ENCODE data around the gene EIF4EBP3.

EIF4EBP3 gene

GRCh38 chr5:140547508-140548299 is at the start of gene EIF4EBP3:
Gene EIF4EBP3, plus strand, starts transcription at chr5:140547662. Its CDS starts 76 bp downstream, at chr5:140547738.
- no peak for DNase-seq

DNA sequence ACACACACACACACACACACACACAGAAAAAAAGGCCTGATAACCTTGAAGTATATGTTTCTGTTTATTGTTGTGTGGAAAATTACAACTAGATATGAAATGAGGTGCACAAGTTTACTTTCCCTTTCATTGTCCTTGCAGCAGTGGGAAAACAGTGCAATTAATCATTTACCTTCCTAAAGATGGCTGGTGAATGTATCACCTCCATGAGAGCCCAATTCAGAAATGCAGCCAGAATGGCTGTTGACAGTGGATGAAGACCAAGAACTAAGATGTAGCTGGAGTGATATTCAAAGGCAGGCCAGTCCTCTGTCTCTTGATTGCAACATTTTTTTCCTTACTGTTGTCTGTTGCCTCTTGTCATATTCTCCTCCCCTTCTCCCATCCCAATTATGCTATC is 49.6 kb upstream of the EIF4EBP3 start:
- DNase-seq = no peak

DNA sequence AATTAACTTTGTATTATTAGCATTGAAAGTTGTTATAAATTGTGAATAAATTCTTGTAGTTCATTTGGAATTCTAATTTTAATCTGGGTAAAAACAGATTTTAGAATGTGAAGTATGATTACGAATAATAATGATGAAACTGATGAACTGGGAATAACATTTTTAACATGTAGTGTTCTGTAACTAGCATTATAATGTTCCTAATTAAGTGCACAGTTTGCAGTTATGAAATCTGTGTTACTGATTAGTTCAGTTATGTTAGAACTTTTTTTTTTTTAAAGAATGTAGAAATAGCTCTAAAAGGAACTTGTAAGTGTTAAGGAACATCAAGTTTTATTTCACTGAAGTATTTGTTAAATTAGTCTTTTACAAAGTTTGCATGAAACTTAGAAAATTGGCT is 48.9 kb upstream of the EIF4EBP3 start:
- no peak for DNase-seq

DNA sequence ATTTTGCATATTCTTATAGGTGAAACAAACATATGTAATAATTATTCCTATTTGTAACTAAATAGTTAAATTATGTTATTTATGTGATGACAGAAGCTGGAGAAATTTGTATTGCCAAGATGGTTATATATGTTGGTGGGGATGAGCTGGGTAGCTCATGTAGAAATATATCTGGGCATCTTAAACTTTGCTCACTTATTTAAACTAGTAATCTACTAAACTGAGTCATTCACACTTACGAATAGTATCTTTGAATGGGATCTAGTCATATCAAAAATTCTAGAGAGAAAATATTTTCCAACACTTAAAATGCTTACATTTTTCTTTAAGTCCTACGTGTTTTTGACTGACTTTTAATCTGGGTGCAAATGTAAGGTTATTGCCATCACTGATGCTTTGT is 44.6 kb upstream of the EIF4EBP3 start:
- DNase-seq = no peak

DNA sequence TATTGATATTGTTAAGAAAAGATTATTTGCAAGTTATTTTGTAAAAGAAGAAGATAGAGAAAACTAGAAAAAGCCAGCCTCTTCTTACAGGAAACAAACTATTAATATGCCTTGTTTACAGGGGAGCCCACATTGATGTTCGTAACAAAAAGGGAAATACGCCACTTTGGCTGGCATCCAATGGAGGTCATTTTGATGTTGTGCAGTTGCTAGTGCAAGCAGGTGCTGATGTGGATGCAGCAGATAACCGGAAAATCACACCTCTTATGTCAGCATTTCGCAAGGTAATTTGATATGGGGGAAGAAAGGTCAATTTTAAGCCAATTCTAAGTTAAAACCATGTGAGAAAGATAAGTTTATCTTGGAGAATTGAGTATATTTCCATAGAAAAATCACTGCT is 37.6 kb upstream of the EIF4EBP3 start:
- DNase-seq = no peak

DNA sequence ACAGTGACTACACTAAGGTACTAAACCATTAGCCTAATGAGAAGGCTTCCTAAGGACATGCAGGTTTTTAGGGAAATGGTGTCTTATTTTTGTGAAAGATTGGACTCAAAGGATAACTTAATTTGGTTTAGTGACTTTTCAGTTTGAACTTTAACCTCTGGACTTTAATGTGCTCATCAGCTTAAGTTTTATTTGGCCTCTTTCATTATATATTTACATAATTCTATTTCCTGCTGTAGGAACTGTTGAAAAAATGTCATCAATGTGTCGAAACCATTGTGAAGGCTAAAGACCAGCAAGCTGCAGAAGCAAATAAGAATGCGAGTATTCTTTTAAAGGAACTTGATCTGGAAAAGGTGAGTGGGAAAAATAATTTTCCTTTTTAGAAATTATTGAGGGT is 34.3 kb upstream of the EIF4EBP3 start:
- DNase-seq = no peak

DNA sequence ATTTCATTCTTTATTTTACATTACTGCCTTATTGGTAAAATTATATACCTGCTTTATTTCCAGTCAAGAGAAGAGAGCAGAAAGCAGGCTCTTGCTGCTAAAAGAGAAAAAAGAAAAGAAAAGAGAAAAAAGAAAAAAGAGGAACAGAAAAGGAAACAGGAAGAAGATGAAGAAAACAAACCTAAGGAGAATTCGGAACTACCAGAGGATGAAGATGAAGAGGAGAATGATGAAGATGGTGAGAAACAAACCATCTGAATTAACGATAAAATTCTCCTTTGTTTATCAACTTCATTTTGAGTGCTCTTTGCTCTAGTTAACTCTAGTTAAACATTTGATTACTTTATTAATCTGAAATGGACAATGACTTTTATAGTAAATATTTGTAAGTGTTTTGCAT is 23.5 kb upstream of the EIF4EBP3 start:
- no peak for DNase-seq

GRCh38 chr5:140540227-140540626 is 7.2 kb upstream of the EIF4EBP3 start:
- no peak for DNase-seq

- no peak for DNase-seq
Observed at GRCh38 chr5:140542972-140543371, 4.5 kb upstream of the EIF4EBP3 start.

DNA sequence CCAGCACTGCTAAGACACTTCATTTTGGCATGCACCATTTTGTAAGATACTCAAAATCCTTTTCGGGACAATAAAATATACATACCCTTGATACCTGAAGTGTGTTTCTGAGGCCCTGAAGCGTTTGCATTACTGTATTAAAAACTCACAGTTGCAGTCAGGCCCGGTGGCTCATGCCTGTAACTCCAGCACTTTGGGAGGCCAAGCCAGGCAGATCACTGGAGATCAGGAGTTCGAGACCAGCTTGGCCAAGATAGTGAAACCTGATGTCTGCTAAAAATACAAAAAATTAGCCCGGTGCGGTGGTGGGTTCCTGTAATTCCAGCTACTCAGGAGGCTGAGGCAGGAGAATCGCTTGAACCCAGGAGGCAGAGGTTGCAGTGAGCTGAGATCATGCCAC is 2.5 kb upstream of the EIF4EBP3 start:
- DNase-seq = no peak

DNA sequence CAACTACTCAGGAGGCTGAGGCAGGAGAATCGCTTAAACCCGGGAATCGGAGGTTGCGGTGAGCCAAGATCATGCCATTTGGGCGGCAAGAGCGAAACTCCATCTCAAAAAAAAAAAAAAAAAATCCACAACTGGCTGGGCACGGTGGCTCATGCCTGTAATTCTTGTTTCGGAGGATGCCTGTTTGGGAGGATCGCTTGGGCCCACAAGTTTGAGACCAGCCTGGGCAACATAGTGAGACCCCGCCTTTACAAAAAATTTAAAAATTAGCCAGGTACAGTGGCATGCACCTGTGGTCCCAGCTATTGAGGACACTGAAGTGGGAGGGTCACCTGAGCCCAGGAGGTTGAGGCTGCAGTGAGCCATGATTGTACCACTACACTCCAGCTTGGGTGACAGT is 1.9 kb upstream of the EIF4EBP3 start:
- no peak for DNase-seq

GRCh38 chr5:140546851-140547507 is 483 bp upstream of the EIF4EBP3 start:
- DNase-seq = no peak

- DNase-seq = no peak
Observed at GRCh38 chr5:140548300-140548688, 832 bp downstream of the EIF4EBP3 start.

- no peak for DNase-seq
Observed at GRCh38 chr5:140548791-140549190, 1.3 kb downstream of the EIF4EBP3 start.

DNA sequence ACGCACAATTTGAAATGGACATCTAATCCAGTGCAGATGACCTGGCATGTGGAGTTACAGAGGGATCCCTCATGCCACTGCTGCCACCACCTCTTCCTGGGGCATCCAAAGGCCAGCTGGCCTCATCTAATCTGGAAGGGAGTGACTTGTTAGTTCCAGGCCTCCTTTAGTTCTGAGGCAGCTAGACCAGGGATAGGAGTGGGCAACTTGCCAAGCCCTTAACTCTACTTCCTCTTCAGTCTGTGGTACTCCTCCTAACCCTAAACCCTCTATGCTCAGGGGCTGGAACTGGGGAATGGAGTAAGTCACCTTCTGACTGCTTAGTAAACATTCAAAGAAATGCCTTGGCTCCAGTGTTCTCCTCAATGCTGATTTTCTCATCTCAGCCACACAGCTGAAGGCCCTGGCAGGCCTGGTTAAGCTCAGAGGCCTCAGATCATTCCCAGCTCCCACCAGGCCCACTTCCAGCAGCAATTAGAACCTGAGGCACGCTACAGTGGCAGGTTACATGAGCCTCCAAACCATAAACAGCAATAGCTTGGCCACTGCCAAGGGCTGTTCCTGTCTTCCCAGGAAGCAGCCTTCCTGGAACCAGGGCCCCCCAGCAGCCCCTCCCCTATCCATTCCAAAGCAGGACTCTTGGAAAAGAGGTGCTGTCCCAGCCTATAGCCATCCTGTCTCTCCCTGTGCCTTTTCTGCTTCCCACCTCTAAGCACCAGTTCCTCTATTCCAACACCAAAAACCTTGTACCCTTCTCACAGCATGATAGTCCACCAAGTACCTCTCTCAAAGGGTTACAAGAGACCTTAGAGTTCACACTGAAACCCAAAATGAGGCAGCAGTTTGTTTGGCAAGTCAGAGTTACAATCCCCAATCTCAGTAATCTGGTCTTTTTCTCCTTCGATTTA is 2.0 kb downstream of the EIF4EBP3 start:
- DNase-seq = no peak

DNA sequence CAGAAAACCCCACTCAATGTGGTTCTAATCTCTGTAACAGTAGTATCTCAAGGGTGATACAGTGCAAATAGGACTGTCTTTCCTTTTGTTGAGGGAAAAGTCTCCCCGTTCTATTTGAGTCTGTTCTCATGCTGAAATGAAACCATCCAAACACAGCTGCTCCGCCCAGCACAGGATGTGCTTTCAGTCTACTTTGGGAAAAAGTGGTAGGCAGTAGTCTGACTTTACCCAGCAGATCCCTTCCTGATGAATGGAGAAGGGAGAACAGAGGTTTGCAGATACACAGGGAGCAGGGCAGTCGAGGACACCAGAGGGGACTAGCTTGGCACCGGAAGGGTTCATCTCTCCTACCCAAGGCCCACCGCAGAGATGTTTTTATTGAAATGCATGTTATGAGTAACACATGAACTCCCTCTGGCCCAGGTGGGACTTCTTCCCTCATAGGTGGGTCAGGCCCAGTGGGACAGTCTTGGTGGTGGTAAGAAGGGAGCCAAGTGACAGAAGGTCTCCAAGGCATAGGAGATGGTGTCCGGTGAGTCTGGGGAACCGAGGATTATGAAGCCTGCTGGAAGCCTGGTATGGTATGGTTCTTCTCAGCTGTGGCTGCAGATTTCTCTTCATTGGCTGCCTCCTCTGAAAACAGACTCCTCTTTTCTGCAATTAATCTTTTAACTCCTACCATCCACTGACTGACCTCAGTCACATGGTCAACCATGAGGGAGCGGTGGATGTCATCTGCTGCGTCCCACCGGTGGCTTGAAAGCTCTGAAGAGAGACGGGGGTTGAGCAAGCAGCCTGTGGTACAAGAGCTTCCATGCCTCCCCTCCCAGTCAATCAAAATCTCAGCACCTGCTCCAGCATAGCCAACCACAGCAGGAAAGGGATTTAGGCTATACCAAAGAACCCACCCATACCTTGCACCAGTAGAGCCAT is 3.0 kb downstream of the EIF4EBP3 start:
- DNase-seq = no peak

GRCh38 chr5:140551872-140552271 is 4.4 kb downstream of the EIF4EBP3 start:
- DNase-seq = no peak

DNA sequence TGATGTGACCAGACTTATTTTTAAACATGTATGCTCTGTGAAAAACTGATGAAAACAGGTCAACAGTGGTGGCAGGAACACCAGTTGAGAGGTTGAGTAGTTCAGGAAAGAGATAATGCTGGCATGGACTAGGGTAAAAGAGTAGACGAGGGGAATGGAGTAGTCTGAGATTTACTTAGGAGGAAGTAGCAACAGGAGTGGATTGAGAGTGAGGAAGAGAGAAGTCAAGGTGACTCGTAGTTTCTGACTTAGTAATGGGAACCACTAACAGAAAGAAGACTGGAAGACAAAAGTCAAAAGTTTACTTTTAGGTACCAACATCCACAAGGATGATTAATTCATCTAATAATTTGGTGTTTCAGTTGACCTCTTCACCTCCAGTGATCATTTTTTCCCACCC is 6.2 kb downstream of the EIF4EBP3 start:
- DNase-seq = no peak

DNA sequence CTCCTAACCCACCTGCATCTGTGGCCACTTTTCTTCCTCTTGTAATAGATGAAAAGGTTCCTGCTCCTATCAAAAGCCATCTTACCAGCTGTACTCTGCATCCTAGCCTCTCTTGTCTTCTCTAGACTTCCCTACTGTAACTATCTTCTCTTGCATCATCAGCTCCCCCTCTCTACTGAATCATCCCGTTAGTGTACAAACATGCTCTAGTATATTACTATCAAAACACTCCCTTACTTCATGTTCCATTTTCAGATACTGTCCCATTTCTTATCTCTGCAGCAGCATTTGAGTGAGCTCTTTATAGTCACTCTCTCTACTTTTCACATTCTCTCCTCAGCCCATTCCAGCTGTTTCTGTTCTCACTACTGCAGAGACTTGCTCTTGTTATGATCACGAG is 7.0 kb downstream of the EIF4EBP3 start:
- no peak for DNase-seq

DNA sequence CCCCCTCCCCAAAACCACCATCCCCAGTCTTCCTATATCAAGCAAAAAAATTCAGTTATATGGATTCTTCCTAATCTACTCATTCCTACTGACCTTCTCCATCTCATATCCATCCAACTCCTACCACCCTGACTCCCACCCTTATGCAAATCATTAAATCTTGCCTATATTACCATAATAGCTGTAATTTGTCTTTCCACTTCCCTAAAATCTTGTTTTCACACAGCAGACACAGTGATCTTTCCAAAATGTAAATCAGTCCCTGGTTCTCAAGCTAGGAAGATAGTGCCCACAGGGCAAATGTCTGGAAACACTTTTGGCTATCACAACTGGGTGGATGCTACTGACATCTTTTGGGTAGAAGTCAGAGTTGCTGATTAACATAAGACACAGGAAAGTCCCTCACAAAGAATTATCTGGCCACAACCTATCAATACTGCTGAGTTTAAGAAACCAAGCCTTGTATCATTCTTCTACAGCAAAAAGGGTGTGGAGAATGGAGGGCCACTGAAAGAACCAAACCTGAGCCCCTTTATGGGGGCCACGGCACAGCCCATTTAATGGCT is 8.4 kb downstream of the EIF4EBP3 start:
- DNase-seq = no peak

GRCh38 chr5:140556438-140556837 is 9.0 kb downstream of the EIF4EBP3 start:
- DNase-seq = no peak

All from NCI-H1092 treated with DMSO at 0.1 percent for 48 hours (cell line).